Right forelimb (tissue), 1 donor: ENCODE measurements around the gene RB1.
"Not testable (repeated sequence)": the region's sequence is repeated elsewhere in the genome, so short reads cannot be mapped to it uniquely, and the experiment has no call there.

Experiments
- DNase-seq: peaks from one replicate; pipeline ENCODE4 v3.0.0-alpha.2; 2018

RB1 gene

DNA sequence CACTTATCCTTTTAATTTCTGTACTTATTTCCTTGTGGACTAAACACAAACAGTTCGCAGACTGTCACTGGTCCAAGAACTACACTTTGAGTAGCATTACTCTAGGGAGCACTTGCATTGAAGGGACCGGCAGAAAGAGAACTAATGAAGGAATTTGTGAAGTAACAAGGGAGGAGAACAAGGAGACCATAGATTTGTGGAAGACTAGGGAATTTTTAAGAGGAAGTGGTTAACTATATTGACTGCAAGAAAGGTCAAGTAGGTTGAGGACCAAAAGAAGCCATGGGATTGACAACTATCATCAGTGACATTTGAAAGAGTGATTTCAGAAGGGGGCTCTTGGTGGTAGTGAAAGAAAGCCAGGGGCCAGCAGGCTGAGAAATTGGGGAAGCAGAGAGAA lies 4.0 kb upstream of the RB1 start:
- no peak for DNase-seq

DNA sequence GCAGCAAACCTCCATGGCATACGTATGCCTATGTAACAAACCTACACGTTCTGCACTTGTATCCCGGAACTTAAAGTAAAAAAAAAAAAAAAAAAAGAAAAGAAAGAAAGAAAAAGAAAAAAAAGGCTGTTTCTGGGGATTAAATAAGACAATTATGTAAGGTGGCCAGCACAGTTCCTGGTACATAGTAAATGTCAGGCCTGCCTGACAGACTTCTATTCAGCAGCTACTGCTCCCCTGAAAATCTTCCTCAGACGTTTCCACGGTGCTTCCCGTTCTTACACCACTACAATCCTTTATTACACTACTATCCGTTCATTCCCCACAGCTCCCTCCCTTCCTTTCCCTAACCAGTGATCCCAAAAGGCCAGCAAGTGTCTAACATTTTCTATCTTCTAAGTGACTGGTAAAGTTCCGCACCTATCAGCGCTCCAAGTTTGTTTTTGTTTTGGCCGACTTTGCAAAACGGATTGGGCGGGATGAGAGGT lies 636 bp upstream of the RB1 start:
- no peak for DNase-seq

DNA sequence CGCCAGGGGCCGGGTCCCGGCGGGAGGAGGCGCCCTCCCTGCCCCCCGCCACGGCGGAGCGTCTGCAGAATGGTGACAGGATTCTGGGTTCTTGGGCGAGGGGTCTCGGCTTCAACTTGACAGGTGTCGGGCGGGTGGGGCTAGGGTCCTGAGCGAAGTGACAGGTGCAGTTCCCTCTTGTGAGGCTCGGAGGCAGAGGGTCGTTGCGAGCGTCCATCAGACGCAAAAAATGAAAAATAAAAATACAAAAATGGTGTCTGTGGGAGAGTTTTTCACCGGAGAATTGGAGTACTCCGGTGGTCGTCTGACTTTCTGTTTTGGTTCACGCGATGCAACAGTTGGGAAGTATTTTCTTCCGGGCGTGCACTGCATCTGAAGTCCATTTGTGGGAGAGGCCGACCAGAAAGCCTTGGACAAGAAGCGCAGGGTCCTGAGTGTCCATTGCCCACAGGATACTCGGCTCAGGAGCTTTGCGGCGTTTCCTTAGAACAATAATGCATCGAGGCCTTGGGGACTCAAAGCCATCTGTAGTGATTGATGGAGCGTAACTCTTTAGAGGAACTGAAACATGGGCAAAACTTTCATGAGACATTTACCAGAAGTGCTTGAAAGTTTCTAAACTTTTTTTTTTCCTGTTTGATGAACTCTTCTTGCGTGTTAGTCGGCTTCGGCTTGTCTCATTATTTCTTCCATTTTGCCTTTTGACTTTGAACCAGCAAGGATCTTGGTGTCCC lies 759 bp downstream of the RB1 start:
- DNase-seq: peak; percentile 73

DNA sequence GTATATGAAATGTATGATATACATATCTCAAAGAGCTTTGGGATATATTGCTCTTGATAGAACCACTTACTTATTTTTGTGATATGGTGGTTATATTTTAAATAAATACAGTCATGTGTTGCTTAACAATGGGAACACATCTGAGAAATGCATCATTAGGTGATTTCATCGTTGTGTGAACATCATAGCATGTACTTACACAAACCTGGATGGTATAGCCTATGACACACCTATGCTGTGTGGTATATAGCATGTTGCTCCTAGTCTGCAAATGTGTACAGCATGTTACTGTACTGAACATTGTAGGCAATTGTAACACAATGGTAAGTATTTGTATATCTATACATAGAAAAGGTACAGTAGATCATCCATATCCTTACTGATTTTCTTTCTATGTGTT lies 7.7 kb downstream of the RB1 start:
- DNase-seq: no peak

DNA sequence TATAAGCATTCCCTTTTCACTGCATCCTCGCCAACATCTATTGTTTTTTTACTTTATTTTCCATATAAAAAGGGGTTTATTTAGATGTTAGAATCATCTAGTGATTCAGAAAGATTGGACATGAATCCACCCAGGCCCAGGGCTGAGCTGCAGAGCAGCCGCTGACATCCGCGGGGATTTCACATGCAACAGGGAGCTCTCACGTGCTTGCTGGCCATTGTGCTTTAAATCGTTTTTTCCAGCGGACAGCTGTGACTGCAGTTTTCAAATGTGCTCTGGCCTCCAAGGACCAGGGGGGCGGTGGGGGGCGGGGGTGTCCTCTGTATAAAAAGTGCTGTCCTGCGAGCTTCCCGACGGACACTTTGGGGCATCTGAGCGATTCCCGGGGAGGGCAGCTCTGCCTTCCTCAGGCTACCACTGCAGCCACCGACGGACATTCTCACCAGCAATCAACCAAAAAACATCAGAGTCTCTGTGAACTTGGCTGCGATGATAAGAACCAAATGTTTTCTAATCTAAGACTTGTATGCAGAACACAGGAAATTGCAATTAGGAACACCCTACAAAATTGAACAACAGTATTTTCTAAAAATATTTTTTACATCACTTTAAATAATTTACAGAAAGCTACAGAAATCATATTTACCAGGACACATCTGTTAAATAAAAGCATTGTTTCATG lies 12.6 kb downstream of the RB1 start:
- no peak for DNase-seq

DNA sequence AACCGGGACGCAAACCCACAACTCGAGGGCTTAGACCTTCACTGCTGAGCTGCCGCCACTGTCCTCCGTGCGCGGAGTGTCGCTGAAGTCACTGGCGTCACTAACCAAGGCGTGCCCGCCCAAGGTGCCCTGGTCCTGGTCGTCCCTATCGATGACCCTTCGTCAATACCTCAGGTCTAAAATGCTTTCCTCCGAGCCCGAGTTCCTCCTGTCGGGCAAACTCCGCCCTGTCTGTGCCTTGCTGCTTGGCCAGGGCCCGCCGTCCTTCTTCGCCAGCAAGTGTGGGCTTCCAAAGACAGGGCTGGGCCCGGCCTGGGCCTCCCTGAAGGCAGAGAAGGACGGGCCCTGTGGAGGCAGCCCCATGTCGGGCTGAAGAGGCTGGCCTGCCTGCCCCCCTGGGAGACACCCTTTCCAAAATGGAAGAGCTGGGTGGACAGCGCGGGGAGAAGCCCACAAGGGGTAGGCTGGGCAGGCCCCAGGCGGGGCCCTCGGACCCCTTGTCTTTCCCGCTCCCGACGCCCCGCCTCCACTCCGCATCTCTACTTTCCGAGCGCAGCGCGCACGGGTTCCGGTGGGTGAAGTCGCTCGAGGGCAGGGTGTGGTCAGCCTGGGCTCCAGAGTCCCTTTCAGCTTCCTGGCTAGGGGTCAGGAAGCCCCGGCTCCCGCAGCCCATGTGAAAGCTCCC lies 13.4 kb downstream of the RB1 start:
- no peak for DNase-seq

DNA sequence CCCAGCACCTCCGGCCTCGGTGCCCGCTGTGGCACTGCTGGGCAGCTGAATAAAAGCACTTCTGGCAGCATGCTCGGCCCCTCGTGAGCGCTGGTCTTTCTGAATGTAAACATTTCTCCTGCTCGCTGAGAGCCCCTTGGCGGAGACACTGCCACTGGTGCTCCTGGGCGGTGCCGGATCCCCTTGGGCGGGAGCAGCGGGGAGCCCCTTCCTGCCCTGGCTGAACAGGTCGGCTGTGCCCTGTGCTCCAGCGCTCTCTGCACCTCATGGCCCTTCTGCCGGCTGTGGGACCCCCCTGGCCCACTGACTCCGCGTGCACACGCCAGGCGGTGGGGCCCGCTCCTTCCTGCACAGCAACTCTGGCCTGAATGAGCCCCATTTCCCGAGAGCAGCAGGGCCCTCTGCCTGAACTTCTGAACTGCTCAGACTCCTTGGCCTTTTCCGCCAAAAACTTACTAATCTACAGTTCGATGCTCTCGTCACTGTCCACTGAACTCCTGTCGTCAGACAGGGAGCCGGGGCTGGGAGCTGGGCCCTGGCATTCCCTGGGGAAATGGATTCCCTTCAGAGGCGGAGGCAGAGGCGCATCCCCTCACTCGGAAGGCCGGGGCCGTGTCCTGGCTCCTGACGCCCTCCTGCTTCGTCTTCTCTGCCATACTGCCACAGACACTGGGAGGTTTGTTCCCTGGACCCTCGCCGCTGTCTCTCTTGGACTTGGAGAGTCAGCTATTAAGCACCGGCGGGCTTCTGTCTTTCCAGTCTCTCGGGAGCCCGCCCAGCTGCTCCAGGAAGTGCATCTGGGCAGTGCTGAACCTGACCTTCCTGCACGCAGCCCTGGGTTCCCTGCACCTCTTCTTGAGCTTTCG lies 14.2 kb downstream of the RB1 start:
- no peak for DNase-seq

DNA sequence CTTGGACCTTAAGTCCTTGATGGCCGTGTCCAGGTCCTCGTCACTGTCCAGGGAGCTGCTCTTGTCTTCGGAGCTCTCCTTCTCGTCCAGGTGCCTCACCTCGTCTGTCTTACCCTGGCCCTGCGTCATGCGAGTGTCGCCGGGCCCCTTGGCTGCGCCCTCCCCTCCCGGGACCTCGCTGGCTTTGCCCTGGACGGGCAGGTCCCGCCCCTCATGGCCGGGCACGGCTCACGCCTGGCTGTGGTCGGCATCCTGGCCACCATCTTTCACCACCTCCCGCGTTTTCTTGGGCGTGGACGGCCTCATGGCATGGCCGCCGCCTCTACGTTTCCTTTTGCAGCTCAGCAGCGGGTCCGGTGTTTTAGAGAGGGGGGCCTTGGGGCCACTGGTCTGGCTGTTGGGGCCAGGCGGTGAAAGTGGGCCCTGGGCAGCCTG lies 14.8 kb downstream of the RB1 start:
- no peak for DNase-seq

DNA sequence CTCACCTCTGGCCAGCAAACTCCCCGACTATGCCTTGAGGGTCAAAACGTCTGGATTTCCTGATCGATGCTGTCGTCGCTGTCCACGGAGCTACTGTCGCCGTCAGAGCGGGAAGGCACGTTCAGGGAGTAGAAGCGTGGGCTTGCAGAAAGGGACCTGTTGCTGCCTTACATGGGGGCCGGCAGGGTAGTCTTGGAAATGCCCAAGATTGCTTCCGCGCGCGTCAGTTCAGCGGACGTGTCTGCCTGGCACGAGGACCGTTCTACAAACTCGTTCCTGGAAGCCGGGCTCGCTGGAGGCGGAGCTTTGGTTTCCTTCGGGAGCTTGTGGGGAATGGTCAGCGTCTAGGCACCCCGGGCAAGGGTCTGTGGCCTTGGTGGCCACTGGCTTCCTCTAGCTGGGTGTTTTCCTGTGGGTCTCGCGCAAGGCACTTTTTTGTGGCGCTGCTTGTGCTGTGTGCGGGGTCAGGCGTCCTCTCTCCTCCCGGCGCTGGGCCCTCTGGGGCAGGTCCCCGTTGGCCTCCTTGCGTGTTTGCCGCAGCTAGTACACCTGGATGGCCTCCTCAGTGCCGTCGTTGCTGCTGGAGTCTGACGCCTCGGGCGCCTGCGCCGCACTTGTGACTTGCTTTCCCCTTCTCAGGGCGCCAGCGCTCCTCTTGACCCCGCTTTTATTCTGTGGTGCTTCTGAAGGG lies 15.4 kb downstream of the RB1 start:
- DNase-seq: peak; percentile 60

DNA sequence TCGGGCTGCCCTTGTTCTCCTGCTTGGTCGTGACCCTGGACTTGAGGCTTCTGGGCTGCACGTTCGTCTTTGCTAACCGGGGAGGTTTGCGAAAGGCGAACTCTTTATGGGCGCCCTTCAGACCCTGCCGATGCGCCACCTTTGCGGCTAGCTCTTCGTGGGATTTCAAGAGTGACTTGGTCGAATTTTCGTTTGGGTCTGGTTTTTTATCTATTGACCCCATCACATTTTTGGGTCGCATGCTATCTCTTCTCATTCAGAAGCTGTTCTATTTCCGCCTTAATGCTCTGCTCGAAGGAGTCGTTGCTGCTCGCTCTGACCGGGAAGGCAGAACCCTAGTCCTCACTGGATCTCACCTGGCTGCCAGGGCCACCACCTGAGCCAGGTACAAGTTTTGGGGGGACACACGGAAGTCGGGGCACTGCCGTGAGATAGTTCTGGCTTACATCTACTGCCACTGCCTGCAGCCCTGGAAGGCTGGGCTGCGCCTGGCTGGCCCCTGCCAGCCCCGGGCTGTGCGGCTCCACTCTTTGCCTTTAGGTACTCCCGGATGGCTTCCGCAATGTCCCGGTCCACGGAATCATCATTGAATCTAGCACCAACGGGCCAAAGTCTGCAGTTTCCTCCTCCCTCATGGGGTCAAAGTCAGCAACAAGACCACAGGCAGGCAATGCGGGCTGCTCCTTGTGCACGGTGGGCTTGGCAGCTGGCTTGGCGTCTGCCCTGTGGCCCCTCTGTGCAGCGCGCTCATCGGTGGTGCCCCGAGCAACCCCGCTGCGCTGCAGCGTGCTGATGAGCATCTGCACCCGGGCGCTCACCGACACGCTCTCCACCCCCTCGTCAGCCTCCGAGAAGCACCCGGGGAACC lies 16.2 kb downstream of the RB1 start:
- no peak for DNase-seq

DNA sequence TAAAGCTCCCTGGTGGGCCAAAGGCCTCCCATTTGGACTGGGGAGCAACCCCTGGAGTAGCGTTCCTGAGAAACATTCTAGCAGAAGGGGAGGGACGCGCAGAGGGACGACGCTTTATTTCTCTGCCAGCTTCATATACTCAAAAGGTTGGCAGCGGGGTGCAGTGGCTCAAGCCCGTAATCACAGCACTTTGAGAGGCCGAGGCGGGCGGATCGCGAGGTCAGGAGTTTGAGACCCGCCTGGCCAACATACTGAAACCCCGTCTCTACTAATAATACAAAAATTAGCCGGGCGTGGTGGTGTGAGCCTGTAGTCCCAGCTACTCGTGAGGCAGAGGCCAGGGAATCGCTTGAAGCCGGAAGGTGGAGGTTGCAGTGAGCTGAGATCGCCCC lies 16.8 kb downstream of the RB1 start:
- no peak for DNase-seq

DNA sequence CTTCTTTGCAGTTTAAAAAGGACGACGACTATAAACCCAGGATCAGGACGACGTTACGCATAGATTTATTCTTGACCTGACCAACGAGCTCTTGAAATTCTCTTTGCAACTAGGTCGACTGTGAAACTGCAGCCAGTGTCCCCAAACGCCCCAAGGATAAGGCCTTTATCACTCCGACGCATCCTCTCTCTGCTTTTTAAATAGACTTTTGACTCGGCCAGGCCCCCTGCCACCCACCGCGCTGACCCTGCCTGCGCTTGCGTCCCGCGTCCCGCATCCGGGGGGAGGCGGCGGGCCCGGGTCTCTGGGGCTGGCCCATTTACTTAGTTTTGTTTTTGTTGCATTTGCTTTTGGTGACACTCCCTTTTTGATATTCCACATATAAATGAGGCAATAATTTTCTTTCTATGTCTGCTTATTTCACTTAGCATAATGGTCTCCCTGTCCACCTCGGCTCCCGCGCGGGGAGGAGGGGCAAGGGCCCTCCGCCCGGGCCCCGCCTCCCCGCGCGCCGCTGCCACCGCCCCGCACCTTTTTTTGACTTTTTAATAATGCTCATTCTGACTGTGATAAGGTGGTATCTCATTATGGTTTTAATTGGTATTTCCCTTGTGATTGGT lies 17.4 kb downstream of the RB1 start:
- DNase-seq: no peak

DNA sequence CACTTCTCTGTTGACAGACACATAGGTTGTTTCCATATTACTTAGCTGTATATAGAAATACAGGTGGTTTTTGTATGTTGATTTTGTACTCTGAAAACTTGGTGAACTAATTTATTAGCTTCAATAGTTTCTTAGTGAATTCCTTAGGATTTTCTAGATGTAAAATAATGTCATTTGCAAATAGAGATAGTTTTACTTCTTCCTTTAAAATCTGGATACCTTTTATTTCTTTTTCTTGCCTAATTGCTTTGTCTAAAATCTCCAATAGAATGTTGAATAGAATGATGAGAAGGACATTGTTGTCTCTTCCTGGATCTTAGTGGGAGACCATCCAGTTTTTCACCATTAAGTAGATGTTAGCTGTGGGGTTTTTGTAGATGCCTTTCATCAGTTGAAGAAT lies 18.7 kb downstream of the RB1 start:
- DNase-seq: no peak

DNA sequence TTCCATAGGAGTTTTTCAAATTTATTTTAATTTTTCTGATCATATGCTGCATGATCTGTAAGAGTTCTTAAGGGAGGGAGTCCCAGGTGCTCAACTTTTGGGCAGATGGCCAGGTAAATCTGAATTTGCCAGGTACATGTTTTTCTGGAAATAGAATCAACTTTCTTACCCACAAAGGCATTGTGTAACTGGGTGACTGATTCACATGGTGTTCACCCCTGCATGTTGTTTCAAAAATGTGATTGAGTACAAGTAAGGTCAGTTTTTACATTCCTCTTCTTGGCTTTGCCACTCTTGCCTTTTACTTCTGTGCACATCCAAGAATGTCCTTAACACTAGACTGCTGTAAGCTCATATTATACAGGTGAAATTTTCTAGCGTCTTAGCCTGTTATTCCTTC lies 30.4 kb downstream of the RB1 start:
- no peak for DNase-seq

DNA sequence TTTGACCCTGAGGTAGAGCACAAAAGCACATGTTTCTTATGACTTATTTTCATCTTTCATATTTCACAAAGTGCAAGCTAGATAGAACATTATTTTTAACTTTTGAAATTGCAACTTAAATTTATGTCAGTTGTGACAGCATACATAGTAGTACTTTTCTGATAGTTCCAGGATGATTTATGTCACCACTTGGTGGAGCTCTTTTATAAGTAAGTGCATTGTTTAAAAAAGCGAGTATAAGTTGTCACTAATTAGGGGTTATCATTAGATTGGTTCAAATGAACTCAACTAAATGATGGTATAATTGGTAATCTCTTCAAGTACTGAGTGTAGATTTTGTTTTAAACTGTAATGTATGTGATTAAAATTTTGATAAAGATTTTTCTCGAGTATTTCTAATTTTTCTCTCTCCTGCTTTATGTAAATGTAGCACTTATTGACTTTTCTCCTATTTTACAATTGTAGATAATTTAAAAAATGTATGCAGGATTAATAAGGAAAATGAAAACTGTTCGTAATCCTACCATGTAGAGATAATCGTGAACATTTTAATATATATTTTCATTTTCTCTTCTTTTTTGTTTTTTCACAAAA lies 31.1 kb downstream of the RB1 start:
- no peak for DNase-seq

DNA sequence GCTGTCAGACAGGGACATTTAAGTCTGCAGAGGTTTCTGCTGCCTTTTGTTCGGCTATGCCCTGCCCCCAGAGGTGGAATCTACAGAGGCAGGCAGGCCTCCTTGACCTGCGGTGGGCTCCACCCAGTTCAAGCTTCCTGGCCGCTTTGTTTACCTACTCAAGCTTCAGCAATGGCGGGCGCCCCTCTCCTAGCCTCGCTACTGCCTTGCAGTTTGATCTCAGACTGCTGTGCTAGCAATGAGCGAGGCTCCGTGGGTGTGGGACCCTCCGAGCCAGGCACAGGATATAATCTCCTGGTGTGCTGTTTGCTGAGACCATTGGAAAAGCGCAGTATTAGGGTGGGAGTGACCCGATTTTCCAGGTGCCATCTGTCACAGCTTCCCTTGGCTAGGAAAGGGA lies 35.6 kb downstream of the RB1 start:
- not testable (repeated sequence) for DNase-seq

DNA sequence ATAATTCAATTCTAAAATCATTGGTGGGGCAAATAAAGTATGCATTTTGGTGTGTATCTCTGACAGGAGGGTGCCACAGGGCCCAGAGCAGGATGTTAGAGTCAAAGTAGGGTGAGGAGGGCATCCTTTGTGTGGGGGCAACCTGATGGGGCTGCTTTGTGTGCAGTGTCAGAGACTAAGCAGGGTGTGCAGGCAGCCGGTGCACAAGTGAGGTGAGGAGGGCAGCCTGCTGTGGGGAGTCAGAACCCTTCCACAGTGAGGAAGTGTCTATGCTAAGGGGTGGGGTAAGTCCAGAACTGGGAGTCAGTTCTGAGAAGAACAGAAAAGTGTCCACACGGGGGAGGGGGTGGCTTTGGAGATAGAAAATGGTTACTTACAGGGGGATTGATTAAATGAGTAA lies 40.7 kb downstream of the RB1 start:
- DNase-seq: no peak

DNA sequence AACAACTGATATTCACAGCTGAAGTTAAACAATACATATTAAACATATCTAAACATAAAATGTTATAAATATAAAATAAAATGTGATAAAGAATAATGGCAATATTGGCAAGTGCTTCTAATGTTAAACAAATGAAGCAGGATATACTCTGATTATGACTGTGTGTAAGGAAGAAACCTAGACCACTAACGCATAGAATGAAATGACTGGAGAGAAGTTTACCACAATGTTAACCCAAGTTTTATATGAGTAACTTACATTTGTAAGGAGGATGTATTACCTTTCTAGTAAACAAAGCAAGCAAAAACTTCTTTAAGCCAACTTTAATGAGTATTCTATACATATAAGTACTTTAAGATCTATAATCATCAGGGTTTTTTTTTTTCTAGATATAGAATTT lies 43.0 kb downstream of the RB1 start:
- DNase-seq: no peak

DNA sequence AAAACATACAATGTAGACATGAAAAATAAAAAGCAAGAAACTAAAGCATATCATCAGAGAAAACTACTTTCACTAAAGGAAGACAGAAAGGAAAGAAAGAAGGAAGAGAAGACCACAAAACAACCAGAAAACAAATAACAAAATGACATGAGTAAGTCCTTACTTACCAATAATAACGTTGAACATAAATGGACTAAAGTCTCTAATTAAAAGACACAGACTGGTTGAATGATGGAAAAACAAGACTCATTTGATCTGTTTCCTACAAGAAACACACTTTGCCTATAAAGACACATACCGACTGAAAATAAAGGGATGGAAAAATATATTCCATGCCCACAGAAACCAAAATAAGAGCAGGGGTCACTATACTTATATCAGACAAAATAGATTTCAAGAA lies 46.0 kb downstream of the RB1 start:
- DNase-seq: no peak

DNA sequence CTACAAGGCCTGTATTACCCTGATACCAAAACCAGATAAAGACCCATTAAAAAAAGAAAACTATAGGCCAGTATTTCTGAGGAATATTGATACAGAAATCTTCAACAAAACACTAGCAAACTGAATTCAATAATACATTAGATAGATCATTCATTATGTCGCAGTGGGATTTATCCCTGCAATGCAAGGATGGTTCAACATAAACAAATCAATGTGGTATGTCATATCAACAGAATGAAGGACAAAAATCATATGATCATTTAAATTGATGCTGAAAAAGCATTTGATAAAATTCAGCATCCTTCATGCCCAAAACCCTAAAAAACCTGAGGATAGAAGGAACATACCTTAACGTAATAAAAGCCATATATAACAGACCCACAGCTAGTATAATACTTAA lies 50.0 kb downstream of the RB1 start:
- DNase-seq: no peak

DNA sequence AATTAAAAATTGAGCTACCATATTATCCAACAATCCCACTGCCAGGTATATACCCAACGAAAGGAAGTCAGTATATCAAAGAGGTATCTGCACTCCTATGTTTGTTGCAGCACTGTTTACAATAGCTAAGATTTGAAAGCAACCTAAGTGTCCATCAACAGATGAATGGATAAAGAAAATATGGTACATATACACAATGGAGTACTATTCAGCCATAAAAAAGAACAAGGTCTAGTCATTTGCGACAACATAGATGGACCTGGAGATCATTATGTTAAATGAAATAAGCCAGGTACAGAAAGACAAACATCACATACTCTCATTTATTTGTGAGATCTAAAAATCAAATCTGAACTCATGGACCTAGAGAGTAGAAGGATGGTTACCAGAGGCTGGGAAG lies 52.0 kb downstream of the RB1 start:
- not testable (repeated sequence) for DNase-seq
